ENCODE results near the gene LRP1-AS.

Gene LRP1-AS

GRCh38 chr12:57154804-57155434, 7.5 kb upstream of the LRP1-AS start:
- Histone ChIP-seq H3K4me1 (peaks cover 0 to 72% (median 50%) of the 10 kb centered on the region in 4 donors), H3K36me3 (peaks cover 45 to 69% (median 64%) of the 10 kb centered on the region in 3 donors), H3K9me3 (no peaks in the 10 kb centered on the region), H3K4me3 (no peak overlapping the region), H3K27me3 (no peaks in the 10 kb centered on the region), H3K27ac (peak overlapping the region; percentile 73 to 85)
- DNase-seq = no peak
- TF ChIP-seq CTCF (IDR thresholded peaks at IDR 0.05) = no peak
- intact Hi-C loops (cut with DNase I; ENCODE audit: low total_unique reads) = no loop called here

GRCh38 chr12:57154076-57154475, 6.7 kb upstream of the LRP1-AS start:
- Histone ChIP-seq H3K27me3 (no peaks in the 10 kb centered on the region), H3K27ac (peak overlapping the region; percentile 73 to 85), H3K4me3 (no peak overlapping the region), H3K4me1 (peaks cover 0 to 72% (median 58%) of the 10 kb centered on the region in 4 donors), H3K36me3 (peaks cover 38 to 62% (median 56%) of the 10 kb centered on the region in 3 donors), H3K9me3 (no peaks in the 10 kb centered on the region)
- intact Hi-C loops (cut with DNase I; ENCODE audit: low total_unique reads) = no loop called here
- no peak for TF ChIP-seq CTCF (IDR thresholded peaks at IDR 0.05)
- DNase-seq = no peak

- Histone ChIP-seq H3K9me3 (no peaks in the 10 kb centered on the region), H3K27me3 (no peaks in the 10 kb centered on the region), H3K4me3 (no peak overlapping the region), H3K27ac (peak overlapping the region; percentile 73 to 85), H3K36me3 (peaks cover 38 to 56% (median 50%) of the 10 kb centered on the region in 3 donors), H3K4me1 (peaks cover 0 to 72% (median 60%) of the 10 kb centered on the region in 4 donors)
- no peak for DNase-seq
- TF ChIP-seq CTCF (IDR thresholded peaks at IDR 0.05) = no peak
- intact Hi-C loops (cut with DNase I; ENCODE audit: low total_unique reads) = no loop called here
Observed at GRCh38 chr12:57153415-57153997, 6.1 kb upstream of the LRP1-AS start.

- no peak for TF ChIP-seq CTCF (IDR thresholded peaks at IDR 0.05)
- Histone ChIP-seq H3K27ac (peak overlapping the region; percentile 73 to 85), H3K4me1 (peaks cover 0 to 74% (median 62%) of the 10 kb centered on the region in 4 donors), H3K27me3 (no peaks in the 10 kb centered on the region), H3K9me3 (no peaks in the 10 kb centered on the region), H3K36me3 (peaks cover 38 to 48% (median 43%) of the 10 kb centered on the region in 3 donors), H3K4me3 (no peak overlapping the region)
- intact Hi-C loops (cut with DNase I; ENCODE audit: low total_unique reads) = no loop called here
- peak; percentile 88 to 89 for DNase-seq
Observed at GRCh38 chr12:57152639-57153038, 5.2 kb upstream of the LRP1-AS start.

- Histone ChIP-seq H3K36me3 (peaks cover 31 to 47% (median 43%) of the 10 kb centered on the region in 3 donors), H3K27ac (peak overlapping the region; percentile 73 to 85), H3K4me1 (peaks cover 4 to 76% (median 68%) of the 10 kb centered on the region in 4 donors), H3K27me3 (no peaks in the 10 kb centered on the region), H3K4me3 (no peak overlapping the region), H3K9me3 (no peaks in the 10 kb centered on the region)
- intact Hi-C loops (cut with DNase I; ENCODE audit: low total_unique reads) = no loop called here
- peak in 1 of 2 donors; percentile 84 for DNase-seq
- no peak for TF ChIP-seq CTCF (IDR thresholded peaks at IDR 0.05)
Observed at GRCh38 chr12:57151741-57152630, 4.6 kb upstream of the LRP1-AS start.
